ENCODE data around the gene ARHGAP22. TPM values are rescaled to one million over a fixed set of nuclear protein-coding genes. Genes with fewer than 3 reads are reported as not detected.

The ARHGAP22 gene
- total RNA-seq, 4 donors from 2014 or later, result 2.2 to 9.1 (median 4.8) TPM

GRCh38 chr10:48494073-48494472 lies 110.8 kb downstream of the ARHGAP22 start:
- no peak overlapping the region for H3K4me3 ChIP-seq
- intact Hi-C loops (cut with DNase I), result no loop called here
- peaks cover 0 to 6% (median 0%) of the 10 kb centered on the region in 4 donors for H3K27me3 ChIP-seq
- WGBS, result 90% methylated on average over 6 of the region's 8 CpGs
- no peak overlapping the region for H3K27ac ChIP-seq (replicated peaks in 1 of 4)
- no peaks in the 10 kb centered on the region for H3K36me3 ChIP-seq
- DNase-seq (ENCODE audit: extremely low spot score), result peak; percentile 89
- TF ChIP-seq CTCF (IDR thresholded peaks at IDR 0.05), result no peak
- no peak for TF ChIP-seq POLR2A (IDR thresholded peaks at IDR 0.05; ENCODE audit: low read depth)
- no peak for TF ChIP-seq POLR2AphosphoS5 (IDR thresholded peaks at IDR 0.05)
- TF ChIP-seq EP300 (IDR thresholded peaks at IDR 0.05), result no peak
- peaks cover 7 to 11% (median 10%) of the 10 kb centered on the region in 4 donors for H3K4me1 ChIP-seq
- no peaks in the 10 kb centered on the region for H3K9me3 ChIP-seq

GRCh38 chr10:48493083-48493871 lies 111.6 kb downstream of the ARHGAP22 start:
- TF ChIP-seq EP300 (IDR thresholded peaks at IDR 0.05), result no peak
- no peak overlapping the region for H3K27ac ChIP-seq (replicated peaks in 1 of 4)
- no peaks in the 10 kb centered on the region for H3K36me3 ChIP-seq
- H3K27me3 ChIP-seq, result peaks cover 0 to 6% (median 0%) of the 10 kb centered on the region in 4 donors
- DNase-seq (ENCODE audit: extremely low spot score), result peak; percentile 91
- H3K4me3 ChIP-seq, result no peak overlapping the region
- 84% methylated on average over 15 of the region's 16 CpGs for WGBS
- H3K9me3 ChIP-seq, result no peaks in the 10 kb centered on the region
- intact Hi-C loops (cut with DNase I), result no loop called here
- peaks cover 7 to 11% (median 10%) of the 10 kb centered on the region in 4 donors for H3K4me1 ChIP-seq

- Histone ChIP-seq H3K27me3 (peaks cover 0 to 6% (median 0%) of the 10 kb centered on the region in 4 donors), H3K4me1 (peaks cover 0 to 5% (median 4%) of the 10 kb centered on the region in 4 donors), H3K27ac (replicated peaks in 1 of 4) (no peak overlapping the region), H3K36me3 (no peaks in the 10 kb centered on the region), H3K9me3 (no peaks in the 10 kb centered on the region), H3K4me3 (no peak overlapping the region)
- intact Hi-C loops (cut with DNase I), result no loop called here
- WGBS, result 86% methylated on average over 2 of the region's 2 CpGs
- no peak for DNase-seq (ENCODE audit: extremely low spot score)
- TF ChIP-seq POLR2A (IDR thresholded peaks at IDR 0.05; ENCODE audit: low read depth), result no peak
Measured at GRCh38 chr10:48492201-48492600, 112.7 kb downstream of the ARHGAP22 start.

- peak; percentile 50 for DNase-seq (ENCODE audit: extremely low spot score)
- Histone ChIP-seq H3K4me3 (no peak overlapping the region), H3K4me1 (no peaks in the 10 kb centered on the region), H3K27ac (replicated peaks in 1 of 4) (no peak overlapping the region), H3K9me3 (peaks cover 0 to 2% (median 0%) of the 10 kb centered on the region in 4 donors), H3K36me3 (no peaks in the 10 kb centered on the region), H3K27me3 (peaks cover 0 to 6% (median 0%) of the 10 kb centered on the region in 4 donors)
- intact Hi-C loops (cut with DNase I), result no loop called here
- no peak for TF ChIP-seq EP300 (IDR thresholded peaks at IDR 0.05)
- TF ChIP-seq CTCF (IDR thresholded peaks at IDR 0.05), result no peak
- no peak for TF ChIP-seq POLR2A (IDR thresholded peaks at IDR 0.05; ENCODE audit: low read depth)
- no peak for TF ChIP-seq POLR2AphosphoS5 (IDR thresholded peaks at IDR 0.05)
- 93% methylated on average over 13 of the region's 13 CpGs for WGBS
Measured at GRCh38 chr10:48491392-48492139, 113.3 kb downstream of the ARHGAP22 start.

- H3K9me3 ChIP-seq, result peaks cover 0 to 3% (median 0%) of the 10 kb centered on the region in 4 donors
- H3K4me3 ChIP-seq, result no peak overlapping the region
- peaks cover 0 to 6% (median 0%) of the 10 kb centered on the region in 4 donors for H3K27me3 ChIP-seq
- no peak for DNase-seq (ENCODE audit: extremely low spot score)
- H3K36me3 ChIP-seq, result no peaks in the 10 kb centered on the region
- intact Hi-C loops (cut with DNase I), result no loop called here
- 77% methylated on average over 6 of the region's 6 CpGs for WGBS
- TF ChIP-seq POLR2A (IDR thresholded peaks at IDR 0.05; ENCODE audit: low read depth), result no peak
- TF ChIP-seq EP300 (IDR thresholded peaks at IDR 0.05), result no peak
- no peak for TF ChIP-seq CTCF (IDR thresholded peaks at IDR 0.05)
- TF ChIP-seq POLR2AphosphoS5 (IDR thresholded peaks at IDR 0.05), result no peak
- no peaks in the 10 kb centered on the region for H3K4me1 ChIP-seq
- H3K27ac ChIP-seq (replicated peaks in 1 of 4), result no peak overlapping the region
Measured at GRCh38 chr10:48490946-48491345, 113.9 kb downstream of the ARHGAP22 start.
